Measurements from ENCODE around the gene WWOX. TPM values are rescaled to one million over a fixed set of nuclear protein-coding genes. Genes with fewer than 3 reads are reported as not detected.

Gene WWOX
- total RNA-seq, 1 donor from 2014 or later, result 106 TPM

GRCh38 chr16:78323315-78323714 lies 223.9 kb downstream of the WWOX start:
- no peaks in the 10 kb centered on the region for H3K36me3 ChIP-seq
- no peak for DNase-seq (ENCODE audit: low spot score in 2 of 2)
- no peaks in the 10 kb centered on the region for H3K9me3 ChIP-seq
- no peaks in the 10 kb centered on the region for H3K27me3 ChIP-seq
- intact Hi-C loops (cut with DNase I), result no loop called here
- no peak for TF ChIP-seq CTCF (IDR thresholded peaks at IDR 0.05)
- H3K27ac ChIP-seq, result no peak overlapping the region
- H3K4me3 ChIP-seq, result no peak overlapping the region
- no peaks in the 10 kb centered on the region for H3K4me1 ChIP-seq

GRCh38 chr16:78324649-78325285 lies 225.3 kb downstream of the WWOX start:
- TF ChIP-seq CTCF (IDR thresholded peaks at IDR 0.05), result no peak

DNA sequence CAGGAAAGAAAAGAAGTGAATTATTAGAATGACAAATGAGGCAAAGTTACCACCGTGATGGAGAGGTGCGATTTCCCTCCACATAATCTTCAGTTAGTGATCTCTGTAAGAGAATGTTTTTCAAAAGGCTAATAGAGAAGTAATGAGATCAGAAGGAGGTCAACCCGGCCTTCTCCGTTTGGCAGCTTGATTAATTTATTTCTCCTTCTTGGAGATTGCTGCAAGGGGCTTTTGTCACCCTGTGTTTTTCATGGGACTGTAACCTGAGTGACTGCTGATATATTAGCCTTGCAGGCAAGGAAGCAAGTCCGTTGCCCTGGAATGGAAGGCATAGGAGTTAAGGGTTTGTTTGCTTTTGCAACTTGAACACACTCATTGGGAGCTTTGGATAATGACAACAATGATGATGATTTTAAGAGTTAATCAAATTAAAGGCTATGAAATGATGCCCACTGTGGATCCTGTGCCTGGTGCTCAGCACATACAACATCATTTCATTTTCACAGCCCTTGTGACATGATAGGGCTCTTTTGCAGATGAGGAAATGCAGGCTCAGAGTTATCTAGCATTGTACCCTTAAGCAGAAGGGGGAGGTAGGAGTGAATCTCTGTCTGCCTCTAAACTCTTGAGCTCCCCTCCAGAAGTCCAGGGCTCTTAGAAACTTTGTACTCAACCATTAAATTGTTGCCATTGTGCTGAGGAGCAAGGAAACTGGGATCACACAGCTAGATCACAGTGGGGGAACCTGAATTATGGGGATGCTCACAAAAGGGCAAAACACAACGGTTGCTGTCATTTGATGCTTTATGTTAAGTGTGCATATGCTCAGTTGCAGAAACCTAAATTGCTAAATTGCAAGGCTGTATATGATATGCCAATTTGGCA lies 226.3 kb downstream of the WWOX start:
- DNase-seq (ENCODE audit: low spot score in 2 of 2), result no peak
- no peak for TF ChIP-seq CTCF (IDR thresholded peaks at IDR 0.05)
- Histone ChIP-seq H3K4me3 (no peak overlapping the region), H3K27ac (no peak overlapping the region), H3K36me3 (no peaks in the 10 kb centered on the region), H3K9me3 (no peaks in the 10 kb centered on the region), H3K27me3 (no peaks in the 10 kb centered on the region), H3K4me1 (no peaks in the 10 kb centered on the region)
- intact Hi-C loops (cut with DNase I), result no loop called here

More at GRCh38 chr16:78324649-78325285, 225.3 kb downstream of the WWOX start:
- DNase-seq (ENCODE audit: low spot score in 2 of 2), result no peak
- intact Hi-C loops (cut with DNase I), result no loop called here
- Histone ChIP-seq H3K9me3 (no peaks in the 10 kb centered on the region), H3K4me1 (no peaks in the 10 kb centered on the region), H3K36me3 (no peaks in the 10 kb centered on the region), H3K4me3 (no peak overlapping the region), H3K27me3 (no peaks in the 10 kb centered on the region), H3K27ac (no peak overlapping the region)

- H3K36me3 ChIP-seq, result no peaks in the 10 kb centered on the region
- H3K9me3 ChIP-seq, result no peaks in the 10 kb centered on the region
- intact Hi-C loops (cut with DNase I), result no loop called here
- no peak for TF ChIP-seq CTCF (IDR thresholded peaks at IDR 0.05)
- H3K27ac ChIP-seq, result no peak overlapping the region
- H3K4me3 ChIP-seq, result no peak overlapping the region
- no peaks in the 10 kb centered on the region for H3K4me1 ChIP-seq
- H3K27me3 ChIP-seq, result no peaks in the 10 kb centered on the region
- DNase-seq (ENCODE audit: low spot score in 2 of 2), result no peak
Measured at GRCh38 chr16:78326731-78327130, 227.3 kb downstream of the WWOX start.

- no peak for DNase-seq (ENCODE audit: low spot score in 2 of 2)
- Histone ChIP-seq H3K27ac (no peak overlapping the region), H3K27me3 (no peaks in the 10 kb centered on the region), H3K4me1 (no peaks in the 10 kb centered on the region), H3K9me3 (no peaks in the 10 kb centered on the region), H3K36me3 (no peaks in the 10 kb centered on the region), H3K4me3 (no peak overlapping the region)
- TF ChIP-seq CTCF (IDR thresholded peaks at IDR 0.05), result no peak
- intact Hi-C loops (cut with DNase I), result no loop called here
Measured at GRCh38 chr16:78331731-78332130, 232.3 kb downstream of the WWOX start.
